K562 (cell line): ENCODE measurements around the gene CAMKV.

Experiments
- CREB1 ChIP-seq, 2 experiments: sonication (generic) in 1 of 2; formaldehyde crosslinking in 1 of 2; IDR thresholded peaks; 2 replicates each; pipeline versions ENCODE4 v1.6.1 to v1.8.0; 2012 to 2022; ENCODE audit warnings: inconsistent platforms in 1 of 2, mild to moderate bottlenecking in 1 of 2, missing genetic modification reagents in 1 of 2, moderate library complexity in 1 of 2
- EZH2 ChIP-seq: IDR thresholded peaks from 2 replicates; pipeline ENCODE4 v1.6.1; 2012; ENCODE audit warnings: low read depth, mild to moderate bottlenecking, inconsistent platforms, low read length, borderline replicate concordance
- MAZ ChIP-seq, 2 experiments: fragments of 450-650 bp in 1 of 2; sonication (generic) in 1 of 2; formaldehyde crosslinking; IDR thresholded peaks in 1 of 2; conservative IDR thresholded peaks in 1 of 2; 2 replicates each; pipeline versions ENCODE4 v1.4.0 to v1.5.0; 2020; ENCODE audit warnings: mild to moderate bottlenecking in 1 of 2, missing genetic modification reagents in 1 of 2
- MEF2A ChIP-seq: IDR thresholded peaks from 2 replicates; pipeline ENCODE4 v1.6.1; 2011; ENCODE audit warnings: low read depth, mild to moderate bottlenecking, low read length, moderate library complexity; ENCODE audit not compliant: control insufficient read depth
- MIER1 ChIP-seq: fragments of 450-650 bp; IDR thresholded peaks from 2 replicates; pipeline ENCODE4 v1.6.1; 2016; ENCODE audit warnings: antibody characterized with exemption, mild to moderate bottlenecking, low read depth
- MYBL2 ChIP-seq, 2 experiments: fragments of 450-650 bp in 1 of 2; sonication (generic) in 1 of 2; formaldehyde crosslinking in 1 of 2; IDR thresholded peaks; 2 replicates each; pipeline versions ENCODE4 v1.6.1 to v1.8.1; 2017 to 2022; ENCODE audit warnings: borderline replicate concordance in 1 of 2, inconsistent platforms in 1 of 2, low read depth in 1 of 2, mild to moderate bottlenecking in 1 of 2, missing genetic modification reagents in 1 of 2, moderate library complexity in 1 of 2
- NFE2 ChIP-seq: IDR thresholded peaks from 2 replicates; pipeline ENCODE4 v1.6.1; 2014; ENCODE audit warnings: antibody characterized with exemption, low read depth
- PTBP1 ChIP-seq: fragments of 200-400 bp; formaldehyde crosslinking; IDR thresholded peaks from 2 replicates; pipeline ENCODE4 v1.6.1; 2017; ENCODE audit warnings: low read depth, low read length
- SMAD1 ChIP-seq: fragments of 150-350 bp; IDR thresholded peaks from 2 replicates; pipeline ENCODE4 v1.6.1; 2014; ENCODE audit warnings: low read length, low read depth; ENCODE audit not compliant: partially characterized antibody
- SMAD3 ChIP-seq: fragments of 450-650 bp; formaldehyde crosslinking; conservative IDR thresholded peaks from 2 replicates; pipeline ENCODE4 v1.4.0; 2020; ENCODE audit warnings: mild to moderate bottlenecking
- ZBTB7A ChIP-seq: IDR thresholded peaks from 2 replicates; pipeline ENCODE4 v1.6.1; 2011; ENCODE audit warnings: low read depth, mild to moderate bottlenecking, low read length, moderate library complexity, borderline replicate concordance; ENCODE audit not compliant: control insufficient read depth
- ZNF12 ChIP-seq: sonication (generic); formaldehyde crosslinking; IDR thresholded peaks from 2 replicates; pipeline ENCODE4 v1.4.0; 2020; ENCODE audit warnings: mild to moderate bottlenecking, missing genetic modification reagents
- TF ChIP-seq, protein P1 (sequence below), 3 experiments: IDR thresholded peaks in 2 of 3; conservative IDR thresholded peaks in 1 of 3; 2 replicates each; pipeline ENCODE4 v1.5.1; 2011 to 2012; ENCODE audit warnings: low read length in 3 of 3, mild to moderate bottlenecking in 3 of 3, control low read depth in 2 of 3, improper control_type of control experiment in 1 of 3, inconsistent platforms in 1 of 3, low read depth in 1 of 3, mixed read lengths in 1 of 3, moderate library complexity in 1 of 3; ENCODE audit not compliant: insufficient read depth in 2 of 3

DNA sequence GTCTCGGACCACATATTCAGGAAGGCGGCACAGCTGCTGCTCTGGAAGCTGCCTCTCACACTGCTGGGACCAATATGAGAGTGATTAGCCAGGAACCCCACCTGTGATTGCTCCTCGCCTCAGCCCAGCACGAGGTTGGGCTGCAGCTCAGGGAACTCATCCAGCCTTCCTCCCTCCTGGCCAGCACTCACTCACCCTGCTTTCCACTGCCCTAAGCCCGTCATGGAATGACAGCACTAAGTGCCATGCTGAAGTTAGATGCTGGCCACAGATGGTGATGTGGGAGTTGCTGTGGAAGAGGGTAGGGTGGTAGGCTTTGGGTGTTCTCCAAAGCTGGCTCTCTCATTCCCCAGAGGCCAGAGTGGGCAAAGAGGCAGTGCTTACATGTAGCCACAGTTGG, 26.6 kb upstream of the CAMKV start:
- TF ChIP-seq NFE2 (no peak), SMAD3 (CRISPR knock-in tag) (no peak), MEF2A (no peak), SMAD1 (no peak), MAZ (CRISPR knock-in tag; conservative IDR thresholded peaks at IDR 0.05 in 1 of 2, IDR thresholded peaks at IDR 0.05 in 1 of 2) (no peak), MYBL2 (IDR thresholded peaks at IDR 0.05; ENCODE audit: low read depth) (no peak), MYBL2 (CRISPR knock-in tag; IDR thresholded peaks at IDR 0.05; ENCODE audit: borderline replicate concordance) (no peak), MIER1 (no peak), ZNF12 (CRISPR knock-in tag) (no peak), PTBP1 (no peak), EZH2 (no peak), CREB1 (IDR thresholded peaks at IDR 0.05) (no peak), CREB1 (CRISPR knock-in tag; IDR thresholded peaks at IDR 0.05) (no peak), ZBTB7A (no peak)
- TF ChIP-seq, protein P1, sequence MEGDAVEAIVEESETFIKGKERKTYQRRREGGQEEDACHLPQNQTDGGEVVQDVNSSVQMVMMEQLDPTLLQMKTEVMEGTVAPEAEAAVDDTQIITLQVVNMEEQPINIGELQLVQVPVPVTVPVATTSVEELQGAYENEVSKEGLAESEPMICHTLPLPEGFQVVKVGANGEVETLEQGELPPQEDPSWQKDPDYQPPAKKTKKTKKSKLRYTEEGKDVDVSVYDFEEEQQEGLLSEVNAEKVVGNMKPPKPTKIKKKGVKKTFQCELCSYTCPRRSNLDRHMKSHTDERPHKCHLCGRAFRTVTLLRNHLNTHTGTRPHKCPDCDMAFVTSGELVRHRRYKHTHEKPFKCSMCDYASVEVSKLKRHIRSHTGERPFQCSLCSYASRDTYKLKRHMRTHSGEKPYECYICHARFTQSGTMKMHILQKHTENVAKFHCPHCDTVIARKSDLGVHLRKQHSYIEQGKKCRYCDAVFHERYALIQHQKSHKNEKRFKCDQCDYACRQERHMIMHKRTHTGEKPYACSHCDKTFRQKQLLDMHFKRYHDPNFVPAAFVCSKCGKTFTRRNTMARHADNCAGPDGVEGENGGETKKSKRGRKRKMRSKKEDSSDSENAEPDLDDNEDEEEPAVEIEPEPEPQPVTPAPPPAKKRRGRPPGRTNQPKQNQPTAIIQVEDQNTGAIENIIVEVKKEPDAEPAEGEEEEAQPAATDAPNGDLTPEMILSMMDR (IDR thresholded peaks at IDR 0.05 in 2 of 3, conservative IDR thresholded peaks at IDR 0.05 in 1 of 3; ENCODE audit: insufficient read depth in 2 of 3, low read depth in 1 of 3, low read length in 3 of 3) = no peak
